IgD-negative memory B cell (primary cell): Measurements from ENCODE around the gene PIGC. TPM values are rescaled to one million over a fixed set of nuclear protein-coding genes. Genes with fewer than 3 reads are reported as not detected.
A peak's percentile ranks its signal among the peaks of the same experiment; 100 is the strongest.

Experiments
- H3K27ac Mint-ChIP-seq, 3 donors: one replicate each; pipeline ENCODE4 v1.8.0; 2020 to 2022; ENCODE audit warnings: mild to moderate bottlenecking in 3 of 3, mixed read lengths in 3 of 3, moderate library complexity in 1 of 3
- H3K27me3 Mint-ChIP-seq: one replicate; pipeline ENCODE4 v1.8.0; 2021; ENCODE audit warnings: mixed read lengths
- H3K36me3 Mint-ChIP-seq: one replicate; pipeline ENCODE4 v1.8.0; 2020; ENCODE audit warnings: mild to moderate bottlenecking, mixed read lengths
- H3K4me1 Mint-ChIP-seq, 3 donors: one replicate each; pipeline ENCODE4 v1.8.0; 2020 to 2022; ENCODE audit warnings: mixed read lengths in 3 of 3, mild to moderate bottlenecking in 1 of 3
- H3K4me3 Mint-ChIP-seq, 4 donors: one replicate each; pipeline ENCODE4 v1.8.0; 2020 to 2022; ENCODE audit warnings: mild to moderate bottlenecking in 4 of 4, mixed read lengths in 4 of 4, moderate library complexity in 3 of 4
- H3K9me3 Mint-ChIP-seq, 3 donors: one replicate each; pipeline ENCODE4 v1.8.0; 2020 to 2021; ENCODE audit warnings: mixed read lengths in 3 of 3, mild to moderate bottlenecking in 1 of 3
- polyA plus RNA-seq: library from polyadenylated mRNA; unstranded; fragments of 300-500 nt; fragmentation: Illumina TruSeq; gene quantifications from one replicate; pipeline ENCODE4 v1.2.3, GENCODE V29; 2021

Gene PIGC
- polyA plus RNA-seq, 1 donor from 2014 or later: 79.0 TPM

- Mint-ChIP-seq H3K4me1 (peaks cover 32 to 41% (median 33%) of the 10 kb centered on the region in 3 donors), H3K27me3 (no peaks in the 10 kb centered on the region), H3K27ac (no peak overlapping the region), H3K4me3 (no peak overlapping the region), H3K9me3 (no peaks in the 10 kb centered on the region), H3K36me3 (peaks cover 9% of the 10 kb centered on the region)
These were observed 40.8 kb downstream of the PIGC start for GRCh38 chr1:172402878-172403569.

- Mint-ChIP-seq H3K27me3 (no peaks in the 10 kb centered on the region), H3K36me3 (peaks cover 6% of the 10 kb centered on the region), H3K4me3 (no peak overlapping the region), H3K9me3 (no peaks in the 10 kb centered on the region), H3K27ac (no peak overlapping the region), H3K4me1 (peaks cover 42 to 50% (median 42%) of the 10 kb centered on the region in 3 donors)
These were observed 42.0 kb downstream of the PIGC start for GRCh38 chr1:172401892-172402291.

- Mint-ChIP-seq H3K4me3 (no peak overlapping the region), H3K9me3 (no peaks in the 10 kb centered on the region), H3K36me3 (peaks cover 6% of the 10 kb centered on the region), H3K4me1 (peaks cover 42 to 51% (median 43%) of the 10 kb centered on the region in 3 donors), H3K27ac (no peak overlapping the region), H3K27me3 (no peaks in the 10 kb centered on the region)
These were observed 42.4 kb downstream of the PIGC start for GRCh38 chr1:172401477-172401876.

GRCh38 chr1:172400722-172401105 is 43.2 kb downstream of the PIGC start:
- peak overlapping the region in 3 of 4 donors; percentile 10 to 92 (median 30) for H3K4me3 Mint-ChIP-seq
- no peaks in the 10 kb centered on the region for H3K27me3 Mint-ChIP-seq
- H3K4me1 Mint-ChIP-seq: peaks cover 42 to 55% (median 43%) of the 10 kb centered on the region in 3 donors
- H3K9me3 Mint-ChIP-seq: no peaks in the 10 kb centered on the region
- H3K36me3 Mint-ChIP-seq: peaks cover 6% of the 10 kb centered on the region
- H3K27ac Mint-ChIP-seq: peak overlapping the region in 1 of 3 donors; percentile 9

GRCh38 chr1:172399756-172400721 is 43.8 kb downstream of the PIGC start:
- Mint-ChIP-seq H3K4me1 (peaks cover 42 to 61% (median 42%) of the 10 kb centered on the region in 3 donors), H3K4me3 (peak overlapping the region; percentile 76 to 92 (median 84)), H3K36me3 (peaks cover 6% of the 10 kb centered on the region), H3K27me3 (no peaks in the 10 kb centered on the region), H3K27ac (peak overlapping the region; percentile 72 to 93 (median 86)), H3K9me3 (no peaks in the 10 kb centered on the region)

GRCh38 chr1:172398970-172399755 is 44.7 kb downstream of the PIGC start:
- no peaks in the 10 kb centered on the region for H3K27me3 Mint-ChIP-seq
- no peaks in the 10 kb centered on the region for H3K9me3 Mint-ChIP-seq
- peaks cover 4% of the 10 kb centered on the region for H3K36me3 Mint-ChIP-seq
- peak overlapping the region; percentile 76 to 92 (median 84) for H3K4me3 Mint-ChIP-seq
- peaks cover 48 to 68% (median 51%) of the 10 kb centered on the region in 3 donors for H3K4me1 Mint-ChIP-seq
- peak overlapping the region; percentile 72 to 93 (median 86) for H3K27ac Mint-ChIP-seq

GRCh38 chr1:172398193-172398592 is 45.7 kb downstream of the PIGC start:
- H3K4me3 Mint-ChIP-seq: peak overlapping the region; percentile 70 to 92 (median 79)
- peaks cover 53 to 71% (median 60%) of the 10 kb centered on the region in 3 donors for H3K4me1 Mint-ChIP-seq
- H3K9me3 Mint-ChIP-seq: no peaks in the 10 kb centered on the region
- H3K27me3 Mint-ChIP-seq: no peaks in the 10 kb centered on the region
- H3K27ac Mint-ChIP-seq: peak overlapping the region; percentile 72 to 93 (median 86)
- H3K36me3 Mint-ChIP-seq: peaks cover 4% of the 10 kb centered on the region

GRCh38 chr1:172397633-172398032 is 46.2 kb downstream of the PIGC start:
- H3K4me3 Mint-ChIP-seq: peak overlapping the region in 3 of 4 donors; percentile 12 to 92 (median 70)
- H3K36me3 Mint-ChIP-seq: peaks cover under 1% of the 10 kb centered on the region
- no peaks in the 10 kb centered on the region for H3K9me3 Mint-ChIP-seq
- H3K27ac Mint-ChIP-seq: peak overlapping the region; percentile 72 to 93 (median 86)
- H3K27me3 Mint-ChIP-seq: no peaks in the 10 kb centered on the region
- peaks cover 59 to 75% (median 66%) of the 10 kb centered on the region in 3 donors for H3K4me1 Mint-ChIP-seq

GRCh38 chr1:172397221-172397620 is 46.6 kb downstream of the PIGC start:
- peak overlapping the region; percentile 72 to 86 (median 82) for H3K27ac Mint-ChIP-seq
- no peaks in the 10 kb centered on the region for H3K36me3 Mint-ChIP-seq
- no peaks in the 10 kb centered on the region for H3K9me3 Mint-ChIP-seq
- H3K4me3 Mint-ChIP-seq: peak overlapping the region in 3 of 4 donors; percentile 12 to 92 (median 18)
- no peaks in the 10 kb centered on the region for H3K27me3 Mint-ChIP-seq
- H3K4me1 Mint-ChIP-seq: peaks cover 63 to 76% (median 66%) of the 10 kb centered on the region in 3 donors

GRCh38 chr1:172395576-172395975 is 48.3 kb downstream of the PIGC start:
- Mint-ChIP-seq H3K27ac (peak overlapping the region; percentile 97 to 99 (median 99)), H3K27me3 (no peaks in the 10 kb centered on the region), H3K4me1 (peaks cover 66 to 84% (median 68%) of the 10 kb centered on the region in 3 donors), H3K36me3 (no peaks in the 10 kb centered on the region), H3K4me3 (peak overlapping the region in 1 of 4 donors; percentile 10), H3K9me3 (no peaks in the 10 kb centered on the region)

- no peaks in the 10 kb centered on the region for H3K9me3 Mint-ChIP-seq
- no peaks in the 10 kb centered on the region for H3K36me3 Mint-ChIP-seq
- H3K27ac Mint-ChIP-seq: peak overlapping the region; percentile 97 to 99 (median 99)
- no peaks in the 10 kb centered on the region for H3K27me3 Mint-ChIP-seq
- H3K4me3 Mint-ChIP-seq: peak overlapping the region; percentile 60 to 92 (median 78)
- peaks cover 64 to 85% (median 67%) of the 10 kb centered on the region in 3 donors for H3K4me1 Mint-ChIP-seq
These were observed 49.1 kb downstream of the PIGC start for GRCh38 chr1:172394811-172395210.

GRCh38 chr1:172394141-172394751 is 49.6 kb downstream of the PIGC start:
- no peaks in the 10 kb centered on the region for H3K36me3 Mint-ChIP-seq
- peak overlapping the region; percentile 60 to 92 (median 90) for H3K4me3 Mint-ChIP-seq
- no peaks in the 10 kb centered on the region for H3K27me3 Mint-ChIP-seq
- no peaks in the 10 kb centered on the region for H3K9me3 Mint-ChIP-seq
- peak overlapping the region; percentile 97 to 99 (median 99) for H3K27ac Mint-ChIP-seq
- peaks cover 59 to 85% (median 68%) of the 10 kb centered on the region in 3 donors for H3K4me1 Mint-ChIP-seq

GRCh38 chr1:172393354-172393753 is 50.5 kb downstream of the PIGC start:
- Mint-ChIP-seq H3K9me3 (no peaks in the 10 kb centered on the region), H3K4me3 (peak overlapping the region; percentile 72 to 92 (median 90)), H3K36me3 (no peaks in the 10 kb centered on the region), H3K27ac (peak overlapping the region; percentile 97 to 99 (median 99)), H3K27me3 (no peaks in the 10 kb centered on the region), H3K4me1 (peaks cover 50 to 76% (median 60%) of the 10 kb centered on the region in 3 donors)

- H3K27me3 Mint-ChIP-seq: no peaks in the 10 kb centered on the region
- H3K4me3 Mint-ChIP-seq: peak overlapping the region in 2 of 4 donors; percentile 73 to 96
- peak overlapping the region; percentile 97 to 99 (median 99) for H3K27ac Mint-ChIP-seq
- peaks cover 37 to 64% (median 48%) of the 10 kb centered on the region in 3 donors for H3K4me1 Mint-ChIP-seq
- no peaks in the 10 kb centered on the region for H3K9me3 Mint-ChIP-seq
- H3K36me3 Mint-ChIP-seq: no peaks in the 10 kb centered on the region
These were observed 51.9 kb downstream of the PIGC start for GRCh38 chr1:172391976-172392375.
